Eye (tissue), 1 donor: ENCODE measurements around the gene SHLD2.
"Not testable (repeated sequence)": the region's sequence is repeated elsewhere in the genome, so short reads cannot be mapped to it uniquely, and the experiment has no call there.

ENCODE experiments used
- DNase-seq: peaks from one replicate; pipeline ENCODE4 v3.0.0-alpha.2; 2015

The SHLD2 gene

DNA sequence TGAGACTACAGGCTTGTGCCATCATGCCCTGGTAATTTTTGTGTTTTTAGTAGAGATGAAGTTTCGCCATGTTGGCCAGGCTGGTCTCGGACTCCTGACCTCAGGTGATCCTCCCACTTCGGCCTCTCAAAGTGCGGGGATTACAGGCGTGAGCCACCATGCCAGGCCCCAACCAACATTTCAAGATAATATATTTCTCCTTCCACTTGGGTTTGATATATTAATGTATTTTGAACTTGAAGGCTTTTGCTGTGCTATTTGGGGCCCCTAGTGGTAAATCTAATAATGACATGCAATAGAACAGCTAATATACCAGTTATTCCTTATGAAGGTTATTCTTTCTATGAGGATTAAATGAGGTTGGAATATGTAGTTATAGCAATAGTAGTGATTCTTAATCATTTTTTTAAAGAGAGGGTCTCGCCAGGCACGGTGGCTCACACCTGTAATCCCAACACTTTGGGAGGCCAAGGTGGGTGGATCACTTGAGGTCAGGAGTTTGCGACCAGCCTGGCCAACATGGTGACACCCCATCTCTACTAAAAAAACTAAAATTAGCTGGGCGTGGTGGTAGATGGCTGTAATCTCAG, 54.1 kb downstream of the SHLD2 start:
- DNase-seq = not testable (repeated sequence)

DNA sequence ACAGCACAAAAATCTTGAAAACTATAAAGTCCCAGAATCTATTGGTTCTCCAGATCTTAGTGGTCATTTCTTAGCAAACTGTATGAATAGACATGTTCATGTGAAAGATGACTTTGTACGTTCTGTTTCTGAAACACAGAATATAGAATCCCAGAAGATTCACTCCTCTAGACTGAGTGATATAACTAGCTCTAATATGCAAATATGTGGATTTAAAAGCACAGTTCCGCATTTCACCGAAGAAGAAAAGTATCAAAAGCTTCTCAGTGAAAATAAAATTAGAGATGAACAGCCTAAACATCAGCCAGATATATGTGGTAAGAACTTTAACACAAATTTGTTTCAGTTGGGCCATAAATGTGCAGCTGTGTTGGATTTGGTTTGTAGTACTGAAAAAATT, 56.5 kb downstream of the SHLD2 start:
- DNase-seq = not testable (repeated sequence)

DNA sequence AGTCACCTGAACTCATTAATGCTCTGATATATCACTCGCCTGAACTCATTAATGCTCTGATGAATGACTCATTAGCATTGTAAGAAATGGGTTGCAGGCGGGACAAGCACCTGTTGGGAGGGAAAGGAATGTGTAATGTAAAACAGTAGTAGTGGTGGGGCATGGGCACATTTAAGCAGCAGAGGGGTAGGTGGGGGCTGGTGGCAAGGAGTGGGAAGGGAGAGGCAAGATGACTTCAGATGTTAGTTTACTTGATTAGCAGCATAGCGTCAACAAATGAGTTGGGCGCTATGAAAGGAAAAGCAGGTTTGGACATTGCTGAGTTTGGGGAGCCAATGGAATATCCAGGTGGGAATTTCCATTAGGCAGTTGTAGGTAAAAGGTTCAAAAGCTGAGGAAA, 61.8 kb downstream of the SHLD2 start:
- not testable (repeated sequence) for DNase-seq

DNA sequence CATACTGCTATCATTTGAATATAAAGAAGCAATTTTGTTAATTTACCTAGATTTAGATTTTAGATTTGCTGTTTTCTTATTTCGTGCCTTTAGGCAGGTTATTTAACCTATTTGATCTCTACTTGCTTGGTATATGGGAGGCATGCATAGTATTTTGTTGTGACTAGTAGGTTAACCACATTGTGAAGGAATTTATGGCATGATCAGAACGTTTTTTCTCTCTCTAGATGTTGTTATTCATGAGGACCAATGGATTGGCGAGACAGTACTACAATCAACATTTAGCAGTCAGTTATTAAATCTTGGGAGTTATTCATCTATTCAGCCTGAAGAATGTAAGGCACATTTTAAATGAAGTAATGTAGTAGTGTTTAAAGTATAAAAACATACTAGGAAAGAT, 62.8 kb downstream of the SHLD2 start:
- DNase-seq = not testable (repeated sequence)

DNA sequence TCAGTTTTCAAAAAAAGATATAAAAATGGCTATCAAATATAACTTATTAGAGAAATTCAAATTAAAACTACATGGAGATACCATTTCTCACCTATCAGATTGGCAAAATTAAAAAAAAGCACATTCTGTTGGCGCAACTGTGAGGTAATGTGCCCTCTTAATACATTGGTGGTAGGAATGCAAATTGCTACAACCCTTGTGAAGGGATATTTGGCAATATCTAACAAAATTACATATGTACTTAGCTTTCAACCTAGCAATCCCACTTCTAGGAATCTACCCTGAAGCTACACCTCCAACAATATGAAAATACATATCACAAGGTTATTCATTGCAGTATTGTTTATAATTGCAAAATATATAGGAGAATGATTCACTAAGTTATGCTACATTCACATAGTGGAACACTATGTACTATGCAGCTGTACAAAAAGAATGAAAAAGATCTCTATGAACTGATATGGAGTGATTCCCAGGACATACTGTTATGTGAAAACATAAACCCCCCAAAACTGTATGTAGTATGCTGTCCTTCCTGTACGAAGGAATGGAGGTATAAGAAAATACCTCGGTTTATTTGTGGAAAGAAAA, 67.8 kb downstream of the SHLD2 start:
- DNase-seq = not testable (repeated sequence)

DNA sequence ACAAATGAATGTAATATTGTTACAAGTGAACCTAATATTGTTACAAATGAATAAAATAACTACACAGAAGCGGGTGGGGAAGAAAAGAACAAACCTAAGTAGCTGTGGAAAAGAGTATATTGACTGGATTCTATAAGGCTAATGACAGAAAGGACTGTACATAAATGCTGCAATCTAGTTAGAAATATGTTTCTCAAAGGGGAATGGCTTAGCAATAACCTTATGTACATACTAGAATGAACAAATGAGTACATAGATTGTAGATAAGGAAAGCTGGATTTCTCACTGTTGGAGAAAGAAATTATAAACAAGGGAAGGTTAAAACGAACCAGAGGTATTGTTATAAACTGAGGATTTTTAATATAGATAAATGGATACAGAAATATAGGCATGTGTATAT, 68.4 kb downstream of the SHLD2 start:
- DNase-seq = not testable (repeated sequence)

DNA sequence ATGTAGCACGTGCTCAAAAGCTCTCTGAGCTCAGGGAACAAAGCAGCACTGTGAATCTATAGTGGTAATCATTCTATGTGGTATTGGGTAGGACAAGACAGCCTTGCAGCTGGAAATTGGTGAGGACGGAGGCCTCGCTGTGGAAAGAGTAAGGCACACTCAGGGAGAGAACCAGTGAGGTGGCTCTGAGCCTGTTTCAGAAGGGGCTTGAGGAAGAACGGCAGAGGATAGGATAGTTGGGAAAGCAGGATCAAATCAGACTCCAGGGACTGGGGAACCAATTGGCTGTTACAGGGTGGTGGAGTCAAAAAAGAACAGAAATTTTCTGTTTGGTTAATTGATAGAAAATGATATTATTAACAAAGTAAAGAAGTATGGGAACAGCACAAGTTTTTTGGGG, 74.9 kb downstream of the SHLD2 start:
- not testable (repeated sequence) for DNase-seq

DNA sequence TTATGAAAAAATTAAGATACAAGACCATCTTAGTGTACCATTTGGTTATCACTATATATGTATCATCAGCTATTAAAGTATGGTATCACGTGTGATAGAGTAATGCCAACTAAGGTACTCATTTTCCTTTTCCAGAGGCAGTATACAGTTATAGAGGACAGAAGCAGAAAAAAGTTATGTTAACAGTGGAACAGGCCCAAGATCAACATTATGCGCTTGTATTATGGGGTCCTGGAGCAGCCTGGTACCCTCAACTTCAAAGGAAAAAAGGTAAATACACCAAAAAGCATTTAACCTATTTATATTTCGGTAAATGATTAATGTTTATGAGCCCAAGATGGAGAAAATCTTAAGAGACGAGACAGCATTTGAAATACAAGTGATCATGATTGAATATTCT, 75.7 kb downstream of the SHLD2 start:
- not testable (repeated sequence) for DNase-seq

DNA sequence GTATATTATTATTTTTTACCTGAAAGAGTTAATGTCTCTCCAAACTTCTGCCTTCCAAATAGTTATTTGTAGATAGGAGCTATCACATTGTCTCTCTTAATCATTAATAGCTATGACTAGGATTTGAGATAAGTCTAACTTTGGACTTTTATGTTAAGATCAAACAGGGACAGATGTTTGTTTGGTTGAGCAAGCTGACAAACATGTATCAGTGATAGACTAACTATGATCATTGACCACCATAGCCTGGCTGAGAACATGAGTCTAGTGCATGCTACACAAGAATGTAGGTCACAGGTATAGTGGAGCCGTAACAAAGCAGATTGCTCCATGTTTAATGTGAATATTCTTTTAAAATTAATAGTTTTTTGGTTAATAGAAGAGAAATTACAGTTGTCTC, 76.7 kb downstream of the SHLD2 start:
- DNase-seq = not testable (repeated sequence)

DNA sequence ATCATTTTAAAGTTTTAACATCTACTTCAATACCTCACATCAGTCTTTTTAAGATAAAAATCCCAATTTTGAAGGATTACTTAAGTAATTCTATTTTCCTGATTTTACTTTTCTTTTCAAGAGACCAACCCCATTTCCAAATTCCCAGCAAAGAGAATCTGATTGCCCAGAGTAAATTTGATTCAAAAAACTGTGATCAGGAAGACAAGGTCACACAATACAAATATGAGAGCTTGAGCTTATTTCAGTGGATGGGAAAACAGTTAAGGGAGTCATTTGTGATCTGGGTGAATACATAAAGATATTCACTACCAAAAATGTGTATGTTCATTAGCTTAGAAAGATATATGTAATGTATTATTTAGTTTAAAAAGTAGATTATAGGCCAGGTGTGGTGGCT, 77.2 kb downstream of the SHLD2 start:
- DNase-seq = not testable (repeated sequence)

DNA sequence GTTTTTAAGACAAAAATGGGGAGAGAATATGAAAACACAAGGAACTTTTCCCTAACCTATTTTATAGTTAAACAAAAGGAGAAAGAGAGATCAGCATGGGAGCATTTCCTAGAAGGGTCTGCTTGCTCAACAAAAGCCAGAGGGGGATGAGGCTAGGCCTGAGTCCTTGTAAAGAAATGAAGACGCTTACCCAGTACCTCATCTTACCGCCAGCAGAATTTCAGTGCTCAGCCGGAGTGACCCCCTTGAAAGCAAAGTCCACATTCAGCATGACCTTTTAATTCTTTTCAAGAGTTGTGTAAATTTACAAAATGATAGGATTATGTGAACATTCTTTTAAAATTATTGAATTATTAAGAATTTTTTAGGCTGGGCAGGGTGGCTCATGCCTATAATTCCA, 82.6 kb downstream of the SHLD2 start:
- not testable (repeated sequence) for DNase-seq

DNA sequence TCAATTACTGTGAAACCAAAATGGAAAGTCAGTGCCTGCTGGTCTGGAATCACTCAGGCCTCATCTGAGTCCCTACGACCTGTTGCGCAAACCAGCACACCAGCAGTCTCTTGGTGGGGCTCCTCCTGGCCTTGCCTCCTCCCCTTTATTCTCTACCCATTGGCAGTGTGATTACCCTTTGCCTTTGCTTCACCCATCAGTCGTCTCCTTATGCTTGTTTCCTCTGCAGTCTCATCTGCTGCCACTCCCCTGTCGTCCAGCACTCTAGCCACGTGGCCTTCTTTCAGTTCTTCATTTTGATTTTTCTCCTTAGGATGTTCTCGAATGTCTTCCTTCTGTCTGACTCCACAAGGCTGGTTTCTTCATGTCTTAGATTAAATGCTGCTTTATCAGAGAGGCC, 89.4 kb downstream of the SHLD2 start:
- DNase-seq = not testable (repeated sequence)

DNA sequence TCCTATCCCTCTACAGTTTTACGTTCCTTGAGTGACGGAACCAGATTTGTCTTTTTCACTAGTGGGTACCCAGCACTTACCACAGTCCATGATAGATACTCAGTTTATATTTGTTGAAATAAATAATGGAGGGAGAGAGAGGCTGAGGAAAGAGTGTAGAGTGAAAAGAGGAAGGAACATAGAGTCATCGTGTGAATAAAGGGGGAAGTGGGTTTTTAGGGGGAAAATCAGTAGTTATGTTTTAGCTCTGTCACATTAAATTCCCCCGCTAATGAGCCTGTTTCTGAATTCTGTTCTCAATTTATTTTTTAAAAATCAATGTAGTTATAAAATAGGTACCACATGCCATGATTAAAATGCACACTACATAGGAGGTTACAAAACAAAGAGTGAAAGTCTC, 91.0 kb downstream of the SHLD2 start:
- DNase-seq = not testable (repeated sequence)

DNA sequence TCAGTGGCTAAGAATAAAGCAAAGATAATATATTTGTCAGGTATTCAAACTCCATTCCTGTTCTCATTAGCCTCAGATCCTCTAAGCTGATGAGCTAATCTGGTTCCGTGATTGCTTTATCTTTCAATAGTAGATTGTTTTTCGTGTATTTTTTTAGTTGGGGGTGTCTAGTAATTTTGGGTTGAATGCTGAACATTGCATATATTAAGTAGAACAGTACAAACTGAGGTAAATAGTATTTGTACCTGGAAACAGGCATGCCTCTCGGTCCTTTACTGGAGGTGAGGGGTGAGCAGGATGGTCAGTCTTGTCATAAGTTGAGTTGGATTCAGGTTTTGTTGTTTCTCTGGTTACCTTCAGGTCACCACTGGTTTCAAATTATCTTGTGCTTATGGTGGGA, 92.6 kb downstream of the SHLD2 start:
- DNase-seq = not testable (repeated sequence)

DNA sequence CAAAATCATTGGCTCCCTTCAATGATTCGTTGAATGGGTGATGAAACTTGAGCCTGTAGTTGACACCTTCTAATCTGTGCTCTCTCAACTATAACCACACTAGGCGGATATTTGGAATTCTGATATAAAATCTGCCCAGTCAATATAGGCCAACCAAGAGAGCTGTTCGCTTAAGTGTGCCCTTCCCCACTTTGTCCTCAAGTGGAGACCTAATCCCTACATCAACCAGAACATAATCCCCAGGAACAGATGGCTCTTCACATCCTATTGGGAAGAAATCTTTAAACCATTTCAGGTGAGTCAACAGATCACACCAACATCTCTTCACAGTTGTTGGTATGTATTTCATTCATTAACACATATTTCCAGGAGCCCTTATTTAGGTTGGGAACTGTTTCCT, 96.8 kb downstream of the SHLD2 start:
- DNase-seq = not testable (repeated sequence)

DNA sequence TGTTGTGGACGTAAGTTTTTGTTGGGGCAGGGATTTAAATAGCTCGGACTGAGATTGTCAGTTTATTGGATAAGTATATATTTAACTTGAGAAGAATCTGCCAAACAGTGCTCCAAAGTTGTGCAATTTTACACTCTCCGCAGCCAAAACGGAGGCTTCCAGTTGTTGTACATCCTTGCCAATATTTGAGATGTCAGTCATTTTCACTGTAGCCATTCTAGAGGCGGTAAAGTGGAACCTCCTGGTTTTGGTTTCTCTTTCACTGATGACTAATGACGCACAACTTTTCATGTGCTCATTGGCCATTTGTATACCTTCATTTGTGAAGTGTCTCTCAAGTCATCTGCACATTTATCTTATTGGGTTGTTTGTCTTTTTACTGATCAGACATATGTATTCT, 105.9 kb downstream of the SHLD2 start:
- not testable (repeated sequence) for DNase-seq

DNA sequence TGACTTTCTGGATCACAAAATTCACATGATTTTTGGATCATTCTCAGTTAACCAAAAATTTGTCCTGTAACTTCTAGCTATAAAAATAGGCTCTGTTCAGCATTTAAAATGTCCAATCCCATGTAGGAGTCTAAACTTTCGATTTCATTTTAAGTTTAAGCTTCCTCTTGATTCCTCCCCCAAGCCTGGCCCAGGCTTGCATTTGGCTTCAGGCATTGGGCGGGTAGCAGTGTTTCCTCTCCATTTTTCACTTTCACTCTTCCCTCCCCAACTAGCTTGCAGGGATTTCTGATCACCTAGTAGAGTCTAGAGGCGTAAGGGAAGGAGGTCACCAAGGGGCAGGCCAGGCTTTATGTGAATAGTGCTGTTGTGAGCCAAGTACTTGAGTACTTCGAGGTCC, 109.8 kb downstream of the SHLD2 start:
- not testable (repeated sequence) for DNase-seq

DNA sequence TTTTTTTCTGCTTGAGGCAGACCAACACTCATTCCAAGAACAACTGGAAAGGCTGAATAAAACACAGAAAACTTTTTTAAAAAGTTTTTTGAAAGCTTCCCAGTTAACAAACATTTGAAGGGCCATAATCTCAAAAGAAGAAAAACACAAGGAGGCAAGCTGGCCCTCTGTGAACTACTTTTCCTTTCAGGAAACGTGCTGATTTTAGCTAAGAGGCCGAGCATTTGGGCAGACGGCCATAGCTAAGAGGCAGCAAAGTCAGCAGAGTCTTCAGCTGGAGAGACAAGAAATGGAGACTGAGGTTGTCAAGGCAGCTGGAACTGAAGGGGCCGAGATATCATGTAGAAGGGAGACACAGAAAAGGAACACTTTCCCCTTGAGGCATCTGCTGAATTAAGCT, 111.9 kb downstream of the SHLD2 start:
- DNase-seq = not testable (repeated sequence)

DNA sequence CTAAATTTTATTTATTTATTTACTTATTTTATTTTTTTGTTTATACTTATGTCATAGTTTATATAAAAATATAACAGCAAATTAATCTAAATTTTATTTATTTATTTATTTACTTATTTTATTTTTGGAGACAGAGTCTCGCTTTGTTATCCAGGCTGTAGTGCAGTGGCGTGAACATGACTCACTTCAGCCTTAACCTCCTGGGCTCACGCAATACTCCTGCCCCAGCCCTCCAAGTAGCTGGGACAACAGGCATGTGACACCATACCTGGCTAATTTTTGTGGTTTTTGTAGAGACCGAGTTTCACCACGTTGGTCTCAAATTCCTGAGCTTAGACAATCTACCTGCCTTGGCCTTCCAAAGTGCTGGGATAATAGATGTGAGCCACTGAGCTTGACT, 115.3 kb downstream of the SHLD2 start:
- not testable (repeated sequence) for DNase-seq

DNA sequence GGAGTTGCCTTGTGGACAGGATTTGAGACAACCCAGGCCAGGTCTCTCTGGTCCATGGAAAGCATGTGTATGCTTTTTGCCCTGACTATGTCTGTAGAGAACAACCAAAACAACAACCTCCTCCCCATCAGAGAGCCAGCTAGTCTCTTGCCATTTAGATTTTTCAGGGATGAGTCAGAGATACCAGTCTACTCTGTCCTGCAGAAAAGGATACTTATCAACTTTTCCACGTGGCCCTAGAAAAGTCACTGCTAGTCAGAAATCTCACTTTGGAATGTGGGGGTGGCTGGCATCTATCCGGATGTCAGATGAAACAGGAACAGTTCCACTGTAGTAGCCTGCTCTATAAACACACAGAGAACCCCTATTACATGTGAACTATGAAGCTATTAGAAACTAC, 116.8 kb downstream of the SHLD2 start:
- not testable (repeated sequence) for DNase-seq

DNA sequence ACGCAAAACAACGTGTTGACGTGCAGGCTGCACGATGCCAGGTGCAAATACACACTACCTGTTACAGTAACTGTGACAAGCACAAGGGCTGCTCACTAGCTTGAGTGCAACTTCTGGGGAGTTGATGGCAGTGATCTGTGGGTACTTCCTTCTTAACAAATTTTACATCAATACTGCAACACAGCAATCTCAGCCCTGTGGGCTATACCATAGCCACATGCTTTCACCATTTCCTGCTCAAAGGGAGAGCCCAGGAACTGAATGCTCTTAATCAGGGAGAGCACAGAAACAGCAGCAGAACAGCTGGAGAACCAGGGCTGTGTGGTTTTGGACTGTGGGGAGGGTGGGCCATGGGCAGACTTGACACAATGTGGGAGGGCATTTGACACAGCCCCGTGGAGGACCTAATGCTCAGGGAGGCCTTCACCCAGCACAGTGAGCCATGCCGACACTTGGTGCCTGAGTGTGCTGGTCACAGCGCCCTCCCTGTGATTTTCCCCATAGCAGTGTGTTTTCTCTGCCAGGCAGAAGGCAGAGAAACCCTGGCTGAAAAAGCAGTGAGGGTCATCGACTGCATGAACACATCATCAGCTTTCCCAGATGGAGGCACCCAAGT, 118.3 kb downstream of the SHLD2 start:
- not testable (repeated sequence) for DNase-seq

DNA sequence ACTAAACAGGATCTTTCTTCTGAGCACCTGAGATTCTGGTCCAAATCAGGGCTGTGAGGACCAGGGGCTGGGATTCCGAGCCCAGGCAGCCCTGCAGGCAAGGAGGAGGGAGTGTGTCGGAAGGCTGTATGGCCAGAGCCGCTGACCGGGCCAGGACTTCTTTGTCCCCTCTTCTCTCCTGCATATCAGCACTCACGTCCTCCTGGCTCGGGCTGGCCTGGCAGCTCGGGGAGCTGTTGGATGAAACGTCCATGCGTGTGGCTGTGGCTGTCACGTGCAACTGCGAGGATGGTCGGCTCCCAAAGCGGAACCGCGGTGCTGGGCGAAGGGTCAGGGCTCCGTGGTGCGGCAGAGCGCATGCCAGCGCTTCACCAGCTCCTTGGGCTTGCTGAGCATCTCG, 118.8 kb downstream of the SHLD2 start:
- DNase-seq = not testable (repeated sequence)

DNA sequence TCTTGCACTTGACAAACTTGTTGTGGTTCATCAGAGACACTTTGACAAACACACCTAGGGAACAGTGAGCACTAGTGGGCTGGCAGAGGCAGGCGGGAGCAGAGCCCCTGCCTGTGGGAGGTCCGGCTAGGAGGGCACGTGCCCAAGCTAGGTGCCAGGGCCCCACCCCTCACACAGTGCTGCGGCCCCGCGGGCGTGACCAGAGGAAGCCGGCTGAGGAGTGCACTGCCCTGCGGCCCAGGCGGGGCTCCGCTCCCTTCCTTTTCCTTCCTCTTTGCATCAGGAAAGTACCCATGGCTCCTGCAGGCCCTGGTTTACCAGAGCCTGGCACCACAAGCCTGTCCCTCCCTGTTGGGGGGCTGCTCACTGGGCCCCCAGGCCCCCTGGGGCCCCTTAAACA, 121.1 kb downstream of the SHLD2 start:
- DNase-seq = not testable (repeated sequence)

DNA sequence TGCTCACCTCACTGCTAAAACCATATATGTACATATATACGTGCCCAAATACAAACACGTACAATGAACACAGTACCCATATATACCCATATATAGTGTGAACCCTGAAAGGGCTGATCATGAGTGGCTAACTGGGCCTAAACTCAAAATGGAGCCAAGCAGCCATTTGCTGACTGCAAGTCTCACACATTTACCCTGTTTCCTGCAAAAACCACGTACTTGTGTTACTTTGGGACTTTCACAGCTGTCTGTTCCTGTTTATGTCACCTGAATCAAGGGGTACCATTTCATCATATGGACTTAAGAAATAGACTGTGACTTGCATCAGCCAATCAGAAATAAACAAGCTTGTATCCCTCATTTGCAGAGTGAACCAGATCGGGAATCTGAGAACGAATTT, 124.4 kb downstream of the SHLD2 start:
- not testable (repeated sequence) for DNase-seq
